NCI-H128 (cell line): ENCODE measurements around the gene RCOR3.
"Not testable (repeated sequence)": the region's sequence is repeated elsewhere in the genome, so short reads cannot be mapped to it uniquely, and the experiment has no call there.

Experiments
- DNase-seq: peaks from one replicate; lab custom pipeline; 2025; ENCODE audit not compliant: unreplicated experiment; lab: John Stamatoyannopoulos, UW

The RCOR3 gene

DNA sequence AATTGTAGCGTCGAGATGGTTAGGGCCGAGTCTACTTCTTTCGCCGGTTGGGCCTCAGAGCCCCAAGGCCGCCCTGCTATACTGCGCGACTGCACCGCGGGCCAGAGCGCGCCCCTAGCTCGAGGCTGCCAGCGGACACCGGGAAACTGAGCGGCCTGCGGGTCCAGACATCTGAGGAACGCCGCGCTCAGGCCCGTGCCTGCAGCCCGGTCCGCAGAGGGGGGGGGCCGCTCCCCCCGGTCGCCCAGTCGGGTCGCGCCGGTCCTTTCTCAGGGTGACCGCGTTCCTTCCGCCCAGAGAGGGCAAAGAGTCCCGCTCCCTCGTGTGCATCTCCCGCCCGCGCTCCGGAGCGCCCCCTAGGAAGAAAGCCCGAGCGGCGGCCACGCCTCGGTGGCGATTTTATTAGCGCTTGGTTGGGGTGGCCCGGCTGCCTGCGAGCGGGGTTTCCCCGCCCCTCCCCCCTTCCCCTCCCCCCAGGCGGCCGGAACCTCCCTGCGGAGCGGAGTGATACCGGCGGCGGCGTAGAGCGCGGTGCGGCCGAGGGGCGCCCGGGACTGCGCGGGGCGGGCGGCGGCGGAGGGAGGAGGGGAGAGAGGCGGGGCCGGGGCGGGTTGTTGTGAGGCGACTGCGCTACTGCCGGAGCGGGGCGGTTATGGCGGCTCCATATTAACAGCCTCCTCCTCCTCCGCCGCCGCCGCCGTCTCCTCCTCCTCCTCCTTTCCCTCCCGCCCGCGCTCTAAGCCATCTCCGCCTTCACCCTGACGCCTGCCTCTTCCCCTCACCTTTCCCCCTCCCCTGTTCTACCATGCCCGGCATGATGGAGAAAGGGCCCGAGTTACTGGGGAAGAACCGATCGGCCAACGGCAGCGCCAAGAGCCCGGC, at the start of gene RCOR3:
TSS of gene RCOR3 (plus strand) at position 611 of the 882 bp plus-strand sequence. CDS start at position 806, 195 bp downstream.
- peak; percentile 88 for DNase-seq

DNA sequence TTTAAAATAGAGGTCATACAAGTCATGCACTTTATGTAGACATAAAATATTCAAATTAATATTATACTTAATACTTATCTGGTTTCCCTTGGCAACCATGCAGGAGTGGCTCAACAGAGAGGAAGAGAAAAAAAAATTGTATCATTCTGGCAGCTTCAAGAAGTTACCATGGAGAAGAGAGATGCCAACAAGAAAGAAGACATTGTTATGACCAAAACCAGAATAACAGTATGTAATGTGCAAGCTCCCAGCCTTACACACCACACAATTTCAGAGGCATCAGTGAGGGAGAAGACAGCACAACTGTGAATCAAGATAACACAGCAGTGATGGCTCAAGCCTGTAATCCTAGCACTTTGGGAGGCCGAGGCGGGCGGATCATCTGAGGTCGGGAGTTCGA, 49.1 kb upstream of the RCOR3 start:
- no peak for DNase-seq

DNA sequence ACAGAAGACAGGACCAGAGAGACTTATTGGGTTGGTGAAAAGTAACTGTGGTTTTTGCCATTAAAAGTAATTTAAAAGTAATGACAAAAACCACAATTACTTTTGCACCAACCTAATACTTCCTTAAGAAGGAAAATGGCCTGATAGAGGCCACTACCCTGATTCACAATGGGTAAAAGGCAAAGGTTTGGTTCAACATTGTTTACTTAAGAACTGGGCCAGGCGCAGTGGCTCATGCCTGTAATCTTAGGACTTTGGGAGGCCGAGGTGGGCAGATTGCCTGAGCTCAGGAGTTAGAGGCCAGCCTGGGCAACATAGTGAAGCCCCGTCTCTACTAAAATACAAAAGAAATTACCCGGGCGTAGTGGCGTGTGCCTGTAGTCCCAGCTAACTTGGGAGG, 48.2 kb upstream of the RCOR3 start:
- no peak for DNase-seq

DNA sequence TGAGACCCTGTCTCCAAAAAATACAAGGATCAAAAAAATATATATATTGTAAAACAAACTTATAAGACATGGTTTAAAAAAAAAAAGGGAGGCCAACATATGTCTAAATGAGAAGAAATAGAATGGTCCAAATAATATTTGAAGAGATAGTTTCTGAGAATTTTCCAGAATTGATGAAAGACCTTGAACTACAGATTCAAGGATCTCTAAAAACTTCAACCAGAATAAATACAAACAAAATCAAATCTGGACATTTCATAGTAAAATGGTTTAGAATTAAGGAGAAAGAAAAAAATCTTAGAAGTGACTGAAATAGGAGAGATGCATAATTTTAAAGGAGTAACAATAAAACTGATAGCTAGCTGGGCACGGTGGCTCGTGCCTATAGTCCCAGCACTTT, 45.5 kb upstream of the RCOR3 start:
- DNase-seq: no peak

DNA sequence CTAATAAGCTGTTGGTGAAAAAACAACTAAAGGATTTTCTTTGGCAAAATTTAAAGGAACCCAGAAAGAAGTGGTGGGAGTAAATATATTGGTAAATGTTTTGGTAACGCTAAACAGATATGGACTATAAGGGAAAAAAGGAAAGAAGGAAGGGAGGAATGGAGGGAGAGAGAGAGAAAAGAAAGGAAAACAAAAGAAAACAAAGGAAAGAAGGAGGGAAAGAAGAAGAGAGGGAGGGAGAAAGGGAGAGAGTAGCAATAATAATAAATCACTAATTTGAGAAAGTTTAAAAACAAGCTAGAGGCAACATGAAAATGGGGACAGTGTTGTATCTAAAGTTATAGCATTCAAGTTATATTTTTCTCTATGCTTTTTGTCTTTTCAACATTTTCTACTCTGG, 43.6 kb upstream of the RCOR3 start:
- no peak for DNase-seq

DNA sequence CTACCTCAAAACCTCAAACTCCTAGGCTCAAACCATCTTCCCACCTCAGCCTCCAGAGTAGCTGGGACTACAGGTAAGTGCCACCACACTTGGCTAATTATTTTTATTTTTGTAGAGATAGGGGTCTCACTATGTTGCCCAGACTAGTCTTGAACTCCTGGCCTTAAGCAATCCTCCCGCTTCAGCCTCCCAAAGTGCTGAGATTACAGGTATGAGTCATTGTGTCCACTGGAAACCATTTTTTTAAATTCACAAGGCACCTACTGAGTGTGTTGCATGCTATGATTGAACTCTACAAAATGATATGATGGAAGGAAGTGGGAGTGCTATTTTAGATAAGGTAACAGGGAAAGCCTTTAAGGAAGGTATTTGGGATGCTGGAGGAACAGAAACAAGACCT, 41.8 kb upstream of the RCOR3 start:
- DNase-seq: no peak

DNA sequence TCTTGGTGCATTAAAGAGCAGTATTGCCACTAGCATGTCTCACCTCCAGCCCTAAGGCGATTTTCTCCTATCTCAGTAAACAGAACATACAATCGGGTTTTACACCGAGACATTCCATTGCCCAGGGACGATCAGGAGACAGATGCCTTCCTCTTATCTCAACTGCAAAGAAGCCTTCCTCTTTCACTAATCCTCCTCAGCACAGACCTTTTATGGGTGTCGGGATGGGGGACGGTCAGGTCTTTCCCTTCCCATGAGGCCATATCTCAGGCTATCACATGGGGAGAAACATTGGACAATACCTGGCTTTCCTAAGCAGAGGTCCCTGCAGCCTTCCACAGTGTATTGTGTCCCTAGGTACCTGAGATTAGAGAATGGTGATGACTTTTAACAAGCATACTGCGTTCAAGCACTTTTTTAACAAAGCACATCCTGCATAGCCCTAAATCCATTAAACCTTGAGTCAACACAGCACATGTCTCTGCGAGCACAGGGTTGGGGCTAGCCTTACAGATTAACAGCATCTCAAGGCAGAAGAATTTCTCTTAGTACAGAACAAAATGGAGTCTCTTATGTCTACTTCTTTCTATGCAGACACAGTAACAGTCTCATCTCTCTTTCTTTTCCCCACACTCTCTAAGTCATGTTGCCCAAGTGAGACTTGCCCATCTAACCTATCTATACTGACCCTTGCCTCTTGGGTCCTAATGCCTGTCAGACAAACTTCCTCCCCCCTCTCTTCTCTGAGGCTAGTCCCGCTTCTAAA, 36.5 kb upstream of the RCOR3 start:
- DNase-seq: not testable (repeated sequence)

DNA sequence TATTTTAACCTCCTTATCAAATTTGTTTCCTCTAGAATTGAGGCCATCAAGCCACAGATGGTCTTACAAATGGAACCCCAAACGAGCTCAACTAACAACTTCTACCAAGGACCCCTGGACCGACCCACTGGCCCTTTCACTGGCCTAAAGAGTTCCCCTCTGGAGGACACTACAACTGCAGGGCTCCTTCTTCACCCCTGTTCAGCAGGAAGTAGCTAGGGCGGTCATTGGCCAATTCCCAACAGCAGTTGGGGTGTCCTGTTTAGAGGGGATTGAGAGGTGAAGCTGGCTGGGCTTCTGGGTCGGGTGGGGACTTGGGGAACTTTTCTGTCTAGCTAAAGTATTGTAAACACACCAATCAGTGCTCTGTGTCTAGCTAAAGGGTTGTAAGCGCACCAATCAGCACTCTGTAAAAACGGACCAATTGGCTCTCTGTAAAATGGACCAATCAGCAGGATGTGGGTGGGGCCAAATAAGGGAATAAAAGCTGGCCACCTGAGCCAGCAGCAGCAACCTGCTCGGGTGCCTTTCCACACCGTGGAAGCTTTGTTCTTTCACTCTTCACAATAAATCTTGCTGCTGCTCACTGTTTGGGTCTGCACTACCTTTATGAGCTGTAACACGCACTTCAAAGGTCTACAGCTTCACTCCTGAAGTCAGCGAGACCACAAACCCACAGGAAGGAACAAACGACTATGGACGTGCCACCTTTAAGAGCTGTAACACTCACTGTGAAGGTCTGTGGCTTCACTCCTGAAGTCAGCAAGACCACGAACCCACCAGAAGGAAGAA, 30.4 kb upstream of the RCOR3 start:
- DNase-seq: not testable (repeated sequence)

DNA sequence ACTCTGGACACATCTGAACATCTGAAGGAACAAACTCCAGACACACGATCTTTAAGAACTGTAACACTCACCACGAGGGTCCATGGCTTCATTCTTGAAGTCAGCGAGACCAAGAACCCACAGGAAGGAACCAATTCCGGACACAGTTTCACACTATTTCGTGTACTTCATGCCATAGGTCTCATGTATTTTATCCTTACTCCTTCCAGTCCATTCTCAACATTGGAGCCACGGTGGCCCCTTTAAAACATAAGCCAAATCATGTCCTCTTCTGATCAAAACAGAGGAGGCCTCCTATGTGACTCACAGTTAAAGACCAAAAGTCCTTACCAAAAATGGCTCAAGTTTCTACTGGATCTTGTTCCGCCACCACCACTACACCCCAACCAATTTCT, 29.8 kb upstream of the RCOR3 start:
- DNase-seq: no peak

DNA sequence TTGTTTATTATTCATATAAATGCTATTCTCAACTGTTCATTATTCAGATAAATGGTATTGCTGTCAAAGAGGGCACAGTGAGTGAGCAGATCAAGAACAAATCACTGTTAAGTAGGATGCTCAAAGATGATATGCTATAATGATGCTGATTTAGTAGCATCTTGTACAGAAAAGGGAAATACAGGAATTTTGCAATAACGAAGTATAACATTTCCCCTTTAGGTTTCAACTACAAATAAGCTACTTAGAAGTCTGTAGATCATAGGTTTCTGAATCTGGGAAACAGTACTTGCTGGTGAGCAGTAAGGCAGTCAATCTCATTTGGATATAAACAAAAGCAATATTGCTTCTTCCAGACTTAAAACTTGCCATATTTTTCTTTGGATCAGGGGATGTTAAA, 27.3 kb upstream of the RCOR3 start:
- DNase-seq: no peak

DNA sequence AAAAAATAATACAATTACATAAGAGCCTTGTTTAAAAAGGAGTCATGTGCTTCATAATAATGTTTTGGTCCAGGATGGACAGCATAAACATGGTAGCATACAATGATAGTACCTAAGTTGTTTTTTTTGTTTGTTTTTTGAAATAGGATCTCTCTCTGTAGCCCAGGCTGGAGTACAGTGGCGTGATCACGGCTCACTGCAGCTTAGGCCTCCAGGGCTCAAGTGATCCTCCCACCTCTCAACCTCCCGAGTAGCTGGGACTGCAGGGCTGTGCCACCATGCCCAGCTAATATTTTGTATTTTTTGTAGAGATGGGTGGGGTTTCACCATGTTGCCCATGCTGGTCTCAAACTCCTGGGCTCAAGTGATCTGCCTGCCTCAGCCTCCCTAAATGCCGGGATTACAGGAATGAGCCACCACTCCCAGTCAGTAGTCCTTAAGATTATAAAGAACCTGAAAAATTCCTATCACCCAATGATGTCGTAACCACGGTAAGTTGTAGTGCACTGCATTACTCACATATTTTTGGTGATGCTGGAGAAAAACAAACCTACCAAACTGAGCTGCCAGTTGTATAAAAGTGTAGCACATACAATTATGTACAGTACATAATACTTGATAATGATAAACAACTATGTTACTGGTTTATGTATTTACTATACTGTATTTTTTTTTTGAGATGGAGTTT, 22.4 kb upstream of the RCOR3 start:
- no peak for DNase-seq

DNA sequence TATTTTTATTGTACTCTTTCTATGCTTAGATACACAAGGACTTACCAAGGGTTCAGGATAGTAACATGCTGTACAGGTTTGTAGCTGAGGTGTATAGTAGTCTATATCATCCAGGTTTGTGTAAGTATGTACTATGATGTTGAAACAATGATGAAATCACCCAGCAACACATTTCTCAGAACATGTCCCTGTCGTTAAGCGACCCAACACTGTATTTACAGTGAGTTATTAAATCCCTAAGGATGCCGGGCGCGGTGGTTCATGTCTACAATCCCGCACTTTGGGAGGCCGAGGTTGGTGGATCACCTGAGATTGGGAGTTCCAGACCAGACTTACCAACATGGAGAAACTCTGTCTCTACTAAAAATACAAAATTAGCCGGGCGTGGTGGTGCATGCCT, 21.6 kb upstream of the RCOR3 start:
- DNase-seq: no peak

DNA sequence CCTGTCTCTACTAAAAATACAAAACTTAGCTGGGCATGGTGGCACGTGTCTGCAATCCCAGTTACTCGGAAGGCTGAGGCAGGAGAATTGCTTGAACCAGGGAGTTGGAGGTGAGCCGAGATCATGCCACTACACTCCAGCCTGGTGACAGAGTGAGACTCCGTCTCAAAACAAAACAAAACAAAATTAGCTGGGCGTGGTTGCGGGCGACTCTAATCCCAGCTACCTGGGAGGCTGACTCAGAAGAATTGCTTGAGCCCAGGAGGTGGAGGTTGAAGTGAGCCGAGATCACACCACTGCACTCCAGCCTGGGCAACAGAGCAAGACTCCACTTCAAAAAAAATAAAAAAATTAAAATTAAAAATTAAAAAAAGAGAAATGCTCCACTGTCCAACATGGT, 18.6 kb upstream of the RCOR3 start:
- DNase-seq: not testable (repeated sequence)

DNA sequence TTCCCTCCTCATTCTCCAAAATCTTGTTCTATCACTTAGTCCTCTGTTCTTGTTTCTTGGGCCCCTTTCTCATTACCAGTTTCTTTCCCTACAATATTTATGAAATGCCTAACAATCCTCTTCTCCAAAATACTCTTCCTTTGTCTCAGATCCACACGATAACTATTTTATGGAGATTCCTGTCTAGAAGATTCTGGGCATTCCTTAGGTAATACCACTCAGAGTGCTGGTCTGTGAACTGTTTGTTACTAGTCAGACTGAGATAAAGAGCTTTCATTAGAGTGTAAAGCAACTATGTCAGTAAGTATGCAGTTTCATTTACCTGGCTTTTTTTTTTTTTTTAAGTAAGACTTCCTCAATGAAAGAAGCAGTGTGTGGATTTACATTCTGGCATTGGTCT, 18.1 kb upstream of the RCOR3 start:
- DNase-seq: no peak

DNA sequence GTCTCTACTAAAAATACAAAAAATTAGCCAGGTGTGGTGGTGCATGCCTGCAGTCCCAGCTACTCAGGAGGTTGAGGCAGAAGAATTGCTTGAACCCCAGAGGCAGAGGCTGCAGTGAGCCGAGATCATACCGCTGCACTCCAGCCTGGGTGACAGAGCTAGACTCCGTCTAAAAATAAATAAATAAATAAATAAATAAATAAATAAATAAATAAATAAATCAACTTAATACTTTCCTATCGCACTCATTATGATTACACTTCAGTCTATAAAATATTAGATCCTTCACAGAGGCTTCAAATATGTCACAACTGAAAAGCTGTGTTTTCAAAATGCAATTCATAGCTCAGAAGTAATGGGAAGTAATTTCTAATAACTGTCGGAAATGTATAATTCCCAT, 15.5 kb upstream of the RCOR3 start:
- DNase-seq: not testable (repeated sequence)

DNA sequence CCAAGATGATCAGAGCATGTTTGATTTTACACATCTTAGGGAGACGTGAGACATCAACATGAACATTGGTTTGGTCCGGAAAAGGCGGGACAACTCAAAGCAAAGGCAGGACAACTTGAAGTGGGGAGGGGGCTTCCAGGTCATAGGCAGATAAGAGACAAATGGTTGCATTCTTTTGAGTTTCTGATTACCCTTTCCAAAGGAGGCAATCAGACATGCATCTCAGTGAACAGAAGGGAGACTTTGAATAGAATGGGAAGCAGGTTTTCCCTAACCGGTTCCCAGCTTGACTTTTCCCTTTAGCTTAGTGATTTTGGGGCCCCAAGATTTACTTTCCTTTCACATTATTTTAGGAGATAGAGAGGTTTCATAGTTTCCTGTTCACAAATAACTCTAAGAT, 12.6 kb upstream of the RCOR3 start:
- DNase-seq: not testable (repeated sequence)

DNA sequence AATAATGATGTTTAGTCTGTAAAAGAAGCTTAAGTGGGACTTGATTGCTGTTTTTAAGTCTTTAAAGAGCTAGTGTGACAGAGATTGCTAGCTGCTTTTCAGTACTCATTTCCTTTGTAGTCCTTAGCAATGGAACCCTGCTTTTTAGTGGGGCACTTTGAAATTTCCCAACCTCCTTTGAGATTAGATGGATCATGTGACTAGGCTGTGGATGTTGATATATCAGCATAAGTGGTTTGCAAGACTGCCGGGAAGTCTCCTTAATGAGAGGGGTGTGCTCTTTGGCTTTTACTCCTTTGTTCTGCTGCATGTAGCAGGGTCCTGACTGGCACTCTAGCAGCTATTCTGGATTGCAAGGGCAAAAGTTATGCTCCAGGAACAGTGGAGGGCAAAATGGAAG, 11.2 kb upstream of the RCOR3 start:
- DNase-seq: no peak

DNA sequence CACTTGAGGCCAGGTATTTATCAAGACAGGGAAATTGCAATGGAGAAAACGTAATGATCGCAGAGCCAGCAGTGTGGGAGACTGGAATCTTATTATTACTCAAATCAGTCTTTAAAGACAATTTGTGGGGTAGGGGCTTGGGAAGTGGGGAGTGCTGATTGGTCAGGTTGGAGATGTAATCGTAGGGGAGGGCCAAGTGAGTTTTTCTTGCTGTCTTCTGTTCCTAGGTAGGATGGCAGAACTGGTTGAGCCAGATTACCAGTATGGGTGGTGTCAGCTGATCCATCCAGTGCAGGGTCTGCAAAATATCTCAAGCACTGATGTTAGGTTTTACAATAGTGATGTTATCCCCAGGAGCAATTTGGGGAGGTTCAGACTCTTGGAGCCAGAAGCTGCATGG, 9.6 kb upstream of the RCOR3 start:
- not testable (repeated sequence) for DNase-seq

DNA sequence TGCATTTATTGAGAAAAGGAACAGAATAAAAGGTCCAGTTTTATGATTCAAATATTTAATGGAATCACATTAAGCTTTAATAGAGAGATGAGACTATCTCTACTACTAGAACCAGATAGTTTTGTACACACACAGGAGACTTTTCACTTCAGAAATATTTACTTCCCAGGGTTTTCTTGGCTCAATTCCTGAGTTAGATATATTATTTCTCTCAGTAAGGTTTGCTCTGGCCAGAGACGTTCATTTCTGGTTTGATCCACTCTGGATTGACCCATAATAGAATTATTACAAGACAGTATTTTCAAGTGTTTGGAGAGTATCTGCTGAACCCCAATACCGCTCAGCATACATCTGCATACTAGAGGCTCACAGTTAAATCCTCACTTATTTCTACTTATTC, 1.3 kb upstream of the RCOR3 start:
- DNase-seq: no peak

DNA sequence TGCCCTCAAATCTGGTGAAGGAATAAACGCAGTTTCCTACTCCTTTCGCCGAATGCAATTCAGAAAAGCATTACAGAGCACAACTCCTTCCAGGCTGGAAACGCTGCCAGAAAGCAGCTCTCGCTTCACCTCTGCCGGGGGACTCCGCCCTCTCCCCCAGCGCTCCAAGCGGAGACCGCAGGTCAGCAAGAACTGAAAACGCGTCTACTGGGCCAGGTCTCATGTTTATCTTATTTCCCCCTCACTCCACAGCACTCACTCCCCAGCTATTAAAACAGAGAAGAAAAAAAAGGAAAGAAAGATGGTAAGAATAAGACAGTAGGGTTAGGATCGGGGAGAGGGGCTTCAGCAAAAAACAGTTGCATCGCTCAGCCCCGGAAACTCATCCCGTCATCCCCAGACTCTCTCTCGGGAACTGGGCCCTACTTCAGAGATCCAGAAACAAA, 833 bp upstream of the RCOR3 start:
- peak; percentile 80 for DNase-seq

DNA sequence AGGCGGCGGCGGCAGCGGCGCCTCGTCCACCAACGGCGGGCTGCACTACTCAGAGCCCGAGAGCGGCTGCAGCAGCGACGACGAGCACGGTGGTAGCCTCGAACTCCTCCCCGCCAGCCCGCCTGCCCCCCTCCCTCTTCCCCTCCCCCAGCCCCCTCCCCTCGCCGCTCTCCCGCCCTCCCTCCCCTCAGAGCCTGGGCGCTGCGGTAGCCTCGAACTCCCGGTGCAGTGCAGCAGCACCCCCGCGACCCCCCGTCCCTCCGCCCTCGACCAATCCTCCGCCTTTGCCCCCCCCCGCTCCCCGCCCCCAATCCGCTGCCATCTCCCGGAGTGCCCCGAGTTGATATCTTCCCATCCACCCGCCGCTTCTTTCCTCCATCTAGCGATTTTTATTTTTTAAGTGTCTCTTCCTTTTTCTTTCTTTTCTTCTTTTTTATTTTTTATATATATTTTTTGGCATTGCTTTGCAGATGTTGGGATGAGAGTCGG, 516 bp downstream of the RCOR3 start:
- no peak for DNase-seq
